Gastrocnemius medialis (tissue), 4 donors: ENCODE measurements around the gene NAV3.

Experiments
- POLR2A ChIP-seq, 2 donors: fragments of 450-650 bp; IDR thresholded peaks; one replicate each; pipeline ENCODE4 v1.6.1; 2017; ENCODE audit warnings: antibody characterized with exemption in 2 of 2, mild to moderate bottlenecking in 2 of 2, moderate library complexity in 2 of 2
- TF ChIP-seq, protein P1 (sequence below), 5 experiments: fragments of 450-650 bp in 3 of 5; fragments of 200-600 bp in 2 of 5; sonication (generic) in 2 of 5; IDR thresholded peaks in 4 of 5; conservative IDR thresholded peaks in 1 of 5; 1 replicate in 4 of 5; 2 replicates in 1 of 5; pipeline ENCODE4 v1.5.1; 2016 to 2019; ENCODE audit warnings: antibody characterized with exemption in 5 of 5, mild to moderate bottlenecking in 3 of 5, moderate library complexity in 3 of 5

DNA sequence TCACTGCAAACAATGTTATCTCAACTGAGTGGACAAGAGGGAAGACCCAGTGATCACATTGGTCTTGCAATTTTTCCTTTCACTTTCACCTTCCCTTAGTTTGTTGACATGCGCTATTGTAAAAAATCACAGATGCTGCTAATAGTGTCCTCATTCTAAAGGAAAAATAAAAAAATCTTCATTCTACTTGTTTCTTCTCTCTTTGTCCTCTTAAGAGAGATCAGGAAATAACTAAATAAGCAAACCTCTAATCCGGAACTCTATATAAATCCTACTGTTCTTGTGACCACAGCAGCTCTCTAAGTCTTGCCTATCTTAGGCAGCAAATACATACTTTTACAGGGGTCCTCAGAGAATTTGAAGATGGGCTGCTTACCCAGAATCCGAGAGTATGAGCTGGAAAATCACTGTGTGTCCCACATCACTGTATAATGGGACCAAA, 257.7 kb downstream of the NAV3 start:
- TF ChIP-seq, protein P1, sequence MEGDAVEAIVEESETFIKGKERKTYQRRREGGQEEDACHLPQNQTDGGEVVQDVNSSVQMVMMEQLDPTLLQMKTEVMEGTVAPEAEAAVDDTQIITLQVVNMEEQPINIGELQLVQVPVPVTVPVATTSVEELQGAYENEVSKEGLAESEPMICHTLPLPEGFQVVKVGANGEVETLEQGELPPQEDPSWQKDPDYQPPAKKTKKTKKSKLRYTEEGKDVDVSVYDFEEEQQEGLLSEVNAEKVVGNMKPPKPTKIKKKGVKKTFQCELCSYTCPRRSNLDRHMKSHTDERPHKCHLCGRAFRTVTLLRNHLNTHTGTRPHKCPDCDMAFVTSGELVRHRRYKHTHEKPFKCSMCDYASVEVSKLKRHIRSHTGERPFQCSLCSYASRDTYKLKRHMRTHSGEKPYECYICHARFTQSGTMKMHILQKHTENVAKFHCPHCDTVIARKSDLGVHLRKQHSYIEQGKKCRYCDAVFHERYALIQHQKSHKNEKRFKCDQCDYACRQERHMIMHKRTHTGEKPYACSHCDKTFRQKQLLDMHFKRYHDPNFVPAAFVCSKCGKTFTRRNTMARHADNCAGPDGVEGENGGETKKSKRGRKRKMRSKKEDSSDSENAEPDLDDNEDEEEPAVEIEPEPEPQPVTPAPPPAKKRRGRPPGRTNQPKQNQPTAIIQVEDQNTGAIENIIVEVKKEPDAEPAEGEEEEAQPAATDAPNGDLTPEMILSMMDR (IDR thresholded peaks at IDR 0.05 in 4 of 5, conservative IDR thresholded peaks at IDR 0.05 in 1 of 5) = no peak
- TF ChIP-seq POLR2A (IDR thresholded peaks at IDR 0.05) = no peak
